Measurements from ENCODE around the gene ANKFN1. TPM values are rescaled to one million over a fixed set of nuclear protein-coding genes. Genes with fewer than 3 reads are reported as not detected.

The ANKFN1 gene
- total RNA-seq, 1 donor from 2014 or later = not detected

GRCh38 chr17:56314984-56315602, 161.8 kb downstream of the ANKFN1 start:
- Mint-ChIP-seq H3K9me3 (no peaks in the 10 kb centered on the region), H3K4me3 (ENCODE audit: low read depth) (no peak overlapping the region), H3K27ac (no peak overlapping the region), H3K36me3 (ENCODE audit: low read depth) (no peaks in the 10 kb centered on the region), H3K4me1 (ENCODE audit: low read depth) (peaks cover 7% of the 10 kb centered on the region), H3K27me3 (ENCODE audit: low read depth) (peaks cover 23% of the 10 kb centered on the region)
- no peak for DNase-seq (ENCODE audit: low spot score)
- intact Hi-C loops (cut with micrococcal nuclease) = loop anchor here (5.0 kb wide), 1 partner anchor 188 kb away; no protein-coding TSS in a partner anchor

- no peak overlapping the region for H3K4me3 Mint-ChIP-seq (ENCODE audit: low read depth)
- H3K27ac Mint-ChIP-seq = no peak overlapping the region
- DNase-seq (ENCODE audit: low spot score) = no peak
- peaks cover 5% of the 10 kb centered on the region for H3K4me1 Mint-ChIP-seq (ENCODE audit: low read depth)
- H3K27me3 Mint-ChIP-seq (ENCODE audit: low read depth) = peaks cover 18% of the 10 kb centered on the region
- intact Hi-C loops (cut with micrococcal nuclease) = loop anchor here (5.0 kb wide), 1 partner anchor 189 kb away; no protein-coding TSS in a partner anchor
- no peaks in the 10 kb centered on the region for H3K36me3 Mint-ChIP-seq (ENCODE audit: low read depth)
- H3K9me3 Mint-ChIP-seq = no peaks in the 10 kb centered on the region
These were observed 163.3 kb downstream of the ANKFN1 start for GRCh38 chr17:56316604-56317003.

GRCh38 chr17:56317351-56318208, 164.3 kb downstream of the ANKFN1 start:
- no peak for DNase-seq (ENCODE audit: low spot score)
- Mint-ChIP-seq H3K9me3 (no peaks in the 10 kb centered on the region), H3K36me3 (ENCODE audit: low read depth) (no peaks in the 10 kb centered on the region), H3K4me3 (ENCODE audit: low read depth) (no peak overlapping the region), H3K27ac (no peak overlapping the region), H3K27me3 (ENCODE audit: low read depth) (peaks cover 18% of the 10 kb centered on the region), H3K4me1 (ENCODE audit: low read depth) (peaks cover 5% of the 10 kb centered on the region)
- intact Hi-C loops (cut with micrococcal nuclease) = loop anchor here (5.0 kb wide), 1 partner anchor 190 kb away; no protein-coding TSS in a partner anchor

GRCh38 chr17:56319531-56319930, 166.3 kb downstream of the ANKFN1 start:
- Mint-ChIP-seq H3K9me3 (no peaks in the 10 kb centered on the region), H3K27ac (no peak overlapping the region), H3K4me3 (ENCODE audit: low read depth) (no peak overlapping the region), H3K36me3 (ENCODE audit: low read depth) (no peaks in the 10 kb centered on the region), H3K27me3 (ENCODE audit: low read depth) (peaks cover 14% of the 10 kb centered on the region), H3K4me1 (ENCODE audit: low read depth) (peaks cover 1% of the 10 kb centered on the region)
- intact Hi-C loops (cut with micrococcal nuclease) = loop anchor here (5.0 kb wide), 1 partner anchor 192 kb away; no protein-coding TSS in a partner anchor
- no peak for DNase-seq (ENCODE audit: low spot score)

GRCh38 chr17:56320443-56320842, 167.2 kb downstream of the ANKFN1 start:
- Mint-ChIP-seq H3K36me3 (ENCODE audit: low read depth) (no peaks in the 10 kb centered on the region), H3K27ac (no peak overlapping the region), H3K9me3 (no peaks in the 10 kb centered on the region), H3K27me3 (ENCODE audit: low read depth) (peaks cover 9% of the 10 kb centered on the region), H3K4me1 (ENCODE audit: low read depth) (peaks cover 1% of the 10 kb centered on the region), H3K4me3 (ENCODE audit: low read depth) (no peak overlapping the region)
- DNase-seq (ENCODE audit: low spot score) = no peak
- intact Hi-C loops (cut with micrococcal nuclease) = no loop called here

GRCh38 chr17:56322991-56323390, 169.7 kb downstream of the ANKFN1 start:
- Mint-ChIP-seq H3K36me3 (ENCODE audit: low read depth) (no peaks in the 10 kb centered on the region), H3K27me3 (ENCODE audit: low read depth) (peaks cover 7% of the 10 kb centered on the region), H3K4me3 (ENCODE audit: low read depth) (no peak overlapping the region), H3K9me3 (no peaks in the 10 kb centered on the region), H3K4me1 (ENCODE audit: low read depth) (no peaks in the 10 kb centered on the region), H3K27ac (no peak overlapping the region)
- no peak for DNase-seq (ENCODE audit: low spot score)
- intact Hi-C loops (cut with micrococcal nuclease) = no loop called here

- H3K4me3 Mint-ChIP-seq (ENCODE audit: low read depth) = no peak overlapping the region
- H3K9me3 Mint-ChIP-seq = no peaks in the 10 kb centered on the region
- H3K27me3 Mint-ChIP-seq (ENCODE audit: low read depth) = peaks cover 10% of the 10 kb centered on the region
- intact Hi-C loops (cut with micrococcal nuclease) = no loop called here
- no peak overlapping the region for H3K27ac Mint-ChIP-seq
- DNase-seq (ENCODE audit: low spot score) = no peak
- peaks cover 2% of the 10 kb centered on the region for H3K4me1 Mint-ChIP-seq (ENCODE audit: low read depth)
- no peaks in the 10 kb centered on the region for H3K36me3 Mint-ChIP-seq (ENCODE audit: low read depth)
These were observed 171.4 kb downstream of the ANKFN1 start for GRCh38 chr17:56324676-56325075.

- Mint-ChIP-seq H3K27me3 (ENCODE audit: low read depth) (peaks cover 10% of the 10 kb centered on the region), H3K4me3 (ENCODE audit: low read depth) (no peak overlapping the region), H3K27ac (no peak overlapping the region), H3K36me3 (ENCODE audit: low read depth) (no peaks in the 10 kb centered on the region), H3K4me1 (ENCODE audit: low read depth) (peaks cover 2% of the 10 kb centered on the region), H3K9me3 (no peaks in the 10 kb centered on the region)
- DNase-seq (ENCODE audit: low spot score) = no peak
- intact Hi-C loops (cut with micrococcal nuclease) = no loop called here
These were observed 172.2 kb downstream of the ANKFN1 start for GRCh38 chr17:56325313-56326000.

GRCh38 chr17:56326001-56326359, 172.7 kb downstream of the ANKFN1 start:
- H3K9me3 Mint-ChIP-seq = no peaks in the 10 kb centered on the region
- H3K27ac Mint-ChIP-seq = no peak overlapping the region
- DNase-seq (ENCODE audit: low spot score) = no peak
- peaks cover 2% of the 10 kb centered on the region for H3K4me1 Mint-ChIP-seq (ENCODE audit: low read depth)
- intact Hi-C loops (cut with micrococcal nuclease) = no loop called here
- H3K27me3 Mint-ChIP-seq (ENCODE audit: low read depth) = peaks cover 10% of the 10 kb centered on the region
- H3K36me3 Mint-ChIP-seq (ENCODE audit: low read depth) = no peaks in the 10 kb centered on the region
- no peak overlapping the region for H3K4me3 Mint-ChIP-seq (ENCODE audit: low read depth)

GRCh38 chr17:56347639-56348038, 194.4 kb downstream of the ANKFN1 start:
- no peak overlapping the region for H3K4me3 Mint-ChIP-seq (ENCODE audit: low read depth)
- H3K27me3 Mint-ChIP-seq (ENCODE audit: low read depth) = peaks cover 3% of the 10 kb centered on the region
- H3K36me3 Mint-ChIP-seq (ENCODE audit: low read depth) = no peaks in the 10 kb centered on the region
- DNase-seq (ENCODE audit: low spot score) = no peak
- H3K27ac Mint-ChIP-seq = no peak overlapping the region
- no peaks in the 10 kb centered on the region for H3K4me1 Mint-ChIP-seq (ENCODE audit: low read depth)
- no peaks in the 10 kb centered on the region for H3K9me3 Mint-ChIP-seq
- intact Hi-C loops (cut with micrococcal nuclease) = no loop called here

- no peak overlapping the region for H3K4me3 Mint-ChIP-seq (ENCODE audit: low read depth)
- no peaks in the 10 kb centered on the region for H3K36me3 Mint-ChIP-seq (ENCODE audit: low read depth)
- peaks cover 2% of the 10 kb centered on the region for H3K27me3 Mint-ChIP-seq (ENCODE audit: low read depth)
- no peaks in the 10 kb centered on the region for H3K9me3 Mint-ChIP-seq
- no peak for DNase-seq (ENCODE audit: low spot score)
- H3K4me1 Mint-ChIP-seq (ENCODE audit: low read depth) = no peaks in the 10 kb centered on the region
- intact Hi-C loops (cut with micrococcal nuclease) = no loop called here
- H3K27ac Mint-ChIP-seq = no peak overlapping the region
These were observed 197.3 kb downstream of the ANKFN1 start for GRCh38 chr17:56350592-56350991.

GRCh38 chr17:56351675-56352074, 198.4 kb downstream of the ANKFN1 start:
- Mint-ChIP-seq H3K9me3 (no peaks in the 10 kb centered on the region), H3K36me3 (ENCODE audit: low read depth) (no peaks in the 10 kb centered on the region), H3K4me1 (ENCODE audit: low read depth) (no peaks in the 10 kb centered on the region), H3K27me3 (ENCODE audit: low read depth) (peaks cover 2% of the 10 kb centered on the region), H3K27ac (no peak overlapping the region), H3K4me3 (ENCODE audit: low read depth) (no peak overlapping the region)
- DNase-seq (ENCODE audit: low spot score) = no peak
- intact Hi-C loops (cut with micrococcal nuclease) = no loop called here

- Mint-ChIP-seq H3K36me3 (ENCODE audit: low read depth) (no peaks in the 10 kb centered on the region), H3K4me1 (ENCODE audit: low read depth) (no peaks in the 10 kb centered on the region), H3K9me3 (no peaks in the 10 kb centered on the region), H3K27ac (no peak overlapping the region), H3K4me3 (ENCODE audit: low read depth) (no peak overlapping the region), H3K27me3 (ENCODE audit: low read depth) (peaks cover 2% of the 10 kb centered on the region)
- no peak for DNase-seq (ENCODE audit: low spot score)
- intact Hi-C loops (cut with micrococcal nuclease) = no loop called here
These were observed 205.4 kb downstream of the ANKFN1 start for GRCh38 chr17:56358651-56359050.

Data from activated T-helper 2 cell treated with anti-CD3 and anti-CD28 coated beads, Interferon-gamma antibody, Interleukin-2, Interleukin-4, amounts not matched to agents 10 μg/mL and 5 μg/mL and 100 μg/mL, durations not matched to agents 14 hours and 24 hours and 36 hours (primary cell).